AG04449 (cell line): Measurements from ENCODE around the gene CORO2B.

Experiments
- CTCF ChIA-PET: fragments of 350-600 bp; formaldehyde crosslinking; extraction: SDS; loops from one replicate; lab custom pipeline; 2021; ENCODE audit warnings: antibody characterized with exemption; lab: Yijun Ruan, JAX
- POLR2A ChIA-PET: fragments of 400-600, 350-600 bp; formaldehyde crosslinking; extraction: SDS; loops from one replicate; lab custom pipeline; 2020; ENCODE audit warnings: antibody characterized with exemption, inconsistent platforms; lab: Yijun Ruan, JAX
- DNase-seq: peaks from one replicate; pipeline ENCODE4 v3.0.0-alpha.2; 2010; ENCODE audit warnings: low read depth, low spot score
- H3K4me3 ChIP-seq: 2 replicates; pipeline ENCODE4 v1.5.1; 2011; ENCODE audit warnings: low read depth, mild to moderate bottlenecking, control low read depth, low read length
- CTCF ChIP-seq: IDR thresholded peaks from one replicate; pipeline ENCODE4 v1.5.1; 2011; ENCODE audit warnings: mild to moderate bottlenecking, moderate library complexity, low read length, control low read depth, inconsistent platforms; ENCODE audit not compliant: insufficient read depth; ENCODE audit errors: missing control alignments

Gene CORO2B

DNA sequence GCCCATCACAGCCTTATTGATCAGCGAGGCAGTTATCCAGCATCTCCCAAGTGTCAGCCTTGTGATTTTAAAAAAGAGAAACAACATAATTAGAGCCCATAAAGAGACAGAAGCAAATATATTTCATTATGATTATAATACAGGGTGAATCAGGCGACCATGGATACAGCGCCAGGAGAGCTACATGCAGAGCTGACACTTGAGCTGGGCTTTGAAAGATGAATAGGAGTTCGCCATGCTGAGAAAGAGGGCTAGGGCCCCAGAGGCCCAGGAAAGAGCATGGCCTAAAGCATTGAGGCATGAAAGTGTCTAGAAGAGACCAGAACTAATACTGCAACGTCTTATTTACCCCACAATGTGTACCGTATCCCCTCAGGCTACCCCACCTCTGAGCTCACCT is 4.2 kb upstream of the CORO2B start:
- H3K4me3 ChIP-seq: no peak overlapping the region
- ChIA-PET CTCF (interaction anchor here (0.9 to 16.5 kb wide), 6 partner anchors 10 to 350 kb away, joined by 3 to 408 read pairs (median 7); no protein-coding TSS in a partner anchor), POLR2A (no interaction called here)
- no peak for TF ChIP-seq CTCF
- no peak for DNase-seq

DNA sequence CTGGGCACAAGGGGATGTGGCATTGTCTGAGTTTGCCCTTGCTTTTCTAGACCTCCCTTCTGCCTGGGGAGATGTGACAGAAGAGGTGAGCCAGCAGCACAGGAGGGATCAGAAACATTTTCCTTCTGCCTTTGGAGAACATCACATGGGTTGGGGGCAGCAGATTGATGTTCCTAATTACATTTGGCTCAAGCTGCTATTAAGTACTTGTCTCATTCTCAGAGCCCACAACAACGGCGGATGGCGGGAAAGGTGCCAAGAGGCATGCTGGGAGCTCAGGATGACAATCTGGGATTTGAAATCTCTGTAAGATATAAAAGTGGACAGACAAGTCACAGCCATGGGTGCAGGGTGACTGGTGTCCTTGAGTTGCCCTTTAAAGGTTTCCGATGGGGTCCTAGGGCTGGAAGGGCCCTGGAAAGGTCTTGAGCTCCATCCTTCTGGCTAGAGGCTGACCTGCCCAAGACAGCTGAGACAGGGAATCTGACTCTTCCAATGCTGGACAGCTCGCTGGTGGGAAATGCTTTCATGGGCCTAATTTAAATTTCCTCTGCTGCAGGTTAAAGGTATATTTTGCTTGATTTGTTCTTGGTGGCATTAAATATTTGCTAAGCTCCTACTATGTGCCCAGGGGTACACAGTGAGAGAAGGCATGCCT is 2.4 kb upstream of the CORO2B start:
- no peak overlapping the region for H3K4me3 ChIP-seq
- no peak for TF ChIP-seq CTCF
- POLR2A ChIA-PET: interaction anchor here (0.5 kb wide), 1 partner anchor 69 kb away, joined by 3 read pairs; no protein-coding TSS in a partner anchor
- no peak for DNase-seq
- CTCF ChIA-PET: interaction anchor here (1.0 to 7.7 kb wide), 9 partner anchors 11 to 303 kb away, joined by 3 to 81 read pairs (median 6); no protein-coding TSS in a partner anchor

DNA sequence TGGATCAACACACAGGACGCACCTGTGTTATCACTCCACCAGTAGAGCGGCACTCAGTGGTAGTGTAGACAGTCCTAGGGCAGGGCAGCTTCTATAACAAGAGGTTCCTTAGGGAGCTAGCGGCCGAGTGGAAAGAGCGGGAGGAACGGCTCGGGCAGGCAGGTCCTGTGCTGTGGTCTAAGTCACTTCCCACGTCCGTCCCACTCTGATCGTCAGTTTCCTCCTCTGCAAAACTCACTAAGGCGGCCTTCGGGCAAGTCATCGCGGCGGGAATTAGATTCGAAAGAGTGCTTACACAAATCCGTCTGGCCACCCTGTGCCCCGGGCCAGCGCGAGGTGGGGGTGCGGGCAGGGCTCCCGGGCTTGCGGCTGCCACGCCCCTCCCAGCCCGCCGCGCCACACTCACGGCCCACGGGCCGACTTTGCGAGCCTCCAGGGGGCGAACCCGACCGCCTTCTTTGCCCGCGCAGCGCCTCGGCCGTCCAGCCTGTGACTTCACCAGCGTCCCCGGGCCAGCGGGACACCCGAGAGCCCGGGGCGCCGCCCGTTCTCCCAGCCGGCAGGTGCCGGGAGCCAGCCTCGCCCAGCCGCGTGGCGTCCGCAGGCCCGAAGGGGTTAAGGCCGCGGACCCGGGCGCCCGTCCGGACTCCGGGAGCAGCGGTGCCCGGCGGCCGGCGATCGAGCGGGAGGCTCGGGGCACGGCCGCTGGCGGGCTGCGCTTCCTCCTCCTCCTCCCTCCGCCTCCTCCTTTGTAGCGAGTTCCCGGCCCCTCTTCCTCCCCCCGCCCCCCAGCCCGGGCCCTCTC is 416 bp upstream of the CORO2B start:
- no peak for DNase-seq
- POLR2A ChIA-PET: no interaction called here
- peak overlapping the region; percentile 58 for H3K4me3 ChIP-seq
- peak; percentile 66 for TF ChIP-seq CTCF
- CTCF ChIA-PET: interaction anchor here (1.0 to 7.7 kb wide), 5 partner anchors 19 to 298 kb away, joined by 3 to 81 read pairs (median 7); no protein-coding TSS in a partner anchor

- POLR2A ChIA-PET: no interaction called here
- TF ChIP-seq CTCF: no peak
- no peak for DNase-seq
- CTCF ChIA-PET: interaction anchor here (0.7 to 7.7 kb wide), 9 partner anchors 9 to 94 kb away, joined by 3 to 81 read pairs (median 3); no protein-coding TSS in a partner anchor
- H3K4me3 ChIP-seq: no peak overlapping the region; the same call in 1 of the 2 replicates
These were observed 1.5 kb downstream of the CORO2B start for GRCh38 chr15:68580026-68580882.

DNA sequence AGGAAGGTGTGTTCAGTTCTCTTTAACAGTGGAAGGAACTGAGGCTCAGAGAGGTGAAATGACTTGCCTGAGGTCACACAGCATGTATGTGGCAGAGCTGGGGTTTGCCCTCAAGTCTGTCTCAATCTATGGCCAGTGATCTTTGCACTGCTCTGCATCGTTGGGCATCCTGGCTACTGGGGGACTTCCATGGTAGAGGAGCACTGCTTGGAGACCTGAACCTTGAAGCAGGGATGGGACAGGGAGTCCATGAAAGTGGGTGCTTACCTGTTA is 2.0 kb downstream of the CORO2B start:
- no peak for TF ChIP-seq CTCF
- no peak for DNase-seq
- ChIA-PET POLR2A (no interaction called here), CTCF (interaction anchor here (0.9 to 7.7 kb wide), 6 partner anchors 17 to 93 kb away, joined by 3 to 81 read pairs (median 5); no protein-coding TSS in a partner anchor)
- H3K4me3 ChIP-seq: no peak overlapping the region
